Stimulated activated memory B cell treated with anti-CD40 and anti-IgM and Interleukin-4, amounts not matched to agents 10 μg/mL and 1 μg/mL and 100 μg/mL, for 72 hours (primary cell): ENCODE measurements around the gene MBP.

Experiments
- ATAC-seq: fragments of 150-1000 bp; cut with Tn5 transposase; 2 replicates; pipeline ENCODE4 v1.10.0; 2021
- H3K27ac Mint-ChIP-seq: one replicate; pipeline ENCODE4 v1.8.0; 2022; ENCODE audit warnings: mild to moderate bottlenecking, mixed read lengths
- H3K27me3 Mint-ChIP-seq: one replicate; pipeline ENCODE4 v1.8.0; 2022; ENCODE audit warnings: mixed read lengths
- H3K36me3 Mint-ChIP-seq: one replicate; pipeline ENCODE4 v1.8.0; 2022; ENCODE audit warnings: mixed read lengths
- H3K4me1 Mint-ChIP-seq: one replicate; pipeline ENCODE4 v1.8.0; 2022; ENCODE audit warnings: mixed read lengths
- H3K4me3 Mint-ChIP-seq: one replicate; pipeline ENCODE4 v1.8.0; 2022; ENCODE audit warnings: mild to moderate bottlenecking, moderate library complexity, mixed read lengths
- H3K9me3 Mint-ChIP-seq: one replicate; pipeline ENCODE4 v1.8.0; 2022; ENCODE audit warnings: mixed read lengths

Gene MBP

GRCh38 chr18:77143196-77143595 lies 10.6 kb upstream of the MBP start:
- H3K4me3 Mint-ChIP-seq = no peak overlapping the region
- H3K4me1 Mint-ChIP-seq = peaks cover 39% of the 10 kb centered on the region
- no peak for ATAC-seq
- H3K27ac Mint-ChIP-seq = no peak overlapping the region
- peaks cover 22% of the 10 kb centered on the region for H3K36me3 Mint-ChIP-seq
- H3K9me3 Mint-ChIP-seq = peaks cover 13% of the 10 kb centered on the region
- no peaks in the 10 kb centered on the region for H3K27me3 Mint-ChIP-seq

GRCh38 chr18:77141401-77142118 lies 9.0 kb upstream of the MBP start:
- H3K4me1 Mint-ChIP-seq = peaks cover 22% of the 10 kb centered on the region
- no peak overlapping the region for H3K4me3 Mint-ChIP-seq
- no peak for ATAC-seq
- peaks cover 13% of the 10 kb centered on the region for H3K9me3 Mint-ChIP-seq
- H3K27me3 Mint-ChIP-seq = no peaks in the 10 kb centered on the region
- peak overlapping the region; percentile 33 for H3K27ac Mint-ChIP-seq
- H3K36me3 Mint-ChIP-seq = peaks cover 22% of the 10 kb centered on the region

GRCh38 chr18:77140439-77141109 lies 8.0 kb upstream of the MBP start:
- peaks cover 22% of the 10 kb centered on the region for H3K36me3 Mint-ChIP-seq
- H3K4me1 Mint-ChIP-seq = peaks cover 17% of the 10 kb centered on the region
- no peaks in the 10 kb centered on the region for H3K27me3 Mint-ChIP-seq
- no peak overlapping the region for H3K4me3 Mint-ChIP-seq
- ATAC-seq = peak; percentile 55
- H3K27ac Mint-ChIP-seq = peak overlapping the region; percentile 33
- peaks cover 13% of the 10 kb centered on the region for H3K9me3 Mint-ChIP-seq

GRCh38 chr18:77140030-77140429 lies 7.4 kb upstream of the MBP start:
- Mint-ChIP-seq H3K27me3 (no peaks in the 10 kb centered on the region), H3K4me3 (no peak overlapping the region), H3K27ac (peak overlapping the region; percentile 33), H3K4me1 (peaks cover 17% of the 10 kb centered on the region), H3K36me3 (peaks cover 17% of the 10 kb centered on the region), H3K9me3 (peaks cover 13% of the 10 kb centered on the region)
- ATAC-seq = no peak

- Mint-ChIP-seq H3K4me1 (peaks cover 17% of the 10 kb centered on the region), H3K4me3 (no peak overlapping the region), H3K36me3 (peaks cover 14% of the 10 kb centered on the region), H3K27ac (peak overlapping the region; percentile 33), H3K27me3 (no peaks in the 10 kb centered on the region), H3K9me3 (peaks cover 10% of the 10 kb centered on the region)
- ATAC-seq = no peak
These were observed 7.0 kb upstream of the MBP start for GRCh38 chr18:77139619-77140018.

- Mint-ChIP-seq H3K27me3 (no peaks in the 10 kb centered on the region), H3K9me3 (peaks cover 7% of the 10 kb centered on the region), H3K4me1 (peaks cover 29% of the 10 kb centered on the region), H3K36me3 (peaks cover 8% of the 10 kb centered on the region), H3K4me3 (no peak overlapping the region), H3K27ac (no peak overlapping the region)
- no peak for ATAC-seq
These were observed 5.7 kb upstream of the MBP start for GRCh38 chr18:77138270-77138669.

- Mint-ChIP-seq H3K36me3 (peaks cover 8% of the 10 kb centered on the region), H3K4me3 (no peak overlapping the region), H3K4me1 (peaks cover 31% of the 10 kb centered on the region), H3K9me3 (peaks cover 7% of the 10 kb centered on the region), H3K27ac (no peak overlapping the region), H3K27me3 (no peaks in the 10 kb centered on the region)
- ATAC-seq = no peak
These were observed 5.3 kb upstream of the MBP start for GRCh38 chr18:77137851-77138250.

- H3K27me3 Mint-ChIP-seq = no peaks in the 10 kb centered on the region
- H3K4me3 Mint-ChIP-seq = no peak overlapping the region
- H3K27ac Mint-ChIP-seq = peak overlapping the region; percentile 45
These were observed 4.5 kb upstream of the MBP start for GRCh38 chr18:77136871-77137665.

GRCh38 chr18:77136076-77136718 lies 3.6 kb upstream of the MBP start:
- Mint-ChIP-seq H3K27me3 (no peaks in the 10 kb centered on the region), H3K27ac (peak overlapping the region; percentile 45), H3K4me3 (no peak overlapping the region), H3K9me3 (no peaks in the 10 kb centered on the region), H3K4me1 (peaks cover 32% of the 10 kb centered on the region), H3K36me3 (peaks cover under 1% of the 10 kb centered on the region)
- no peak for ATAC-seq

More at GRCh38 chr18:77136871-77137665, 4.5 kb upstream of the MBP start:
- no peaks in the 10 kb centered on the region for H3K9me3 Mint-ChIP-seq
- ATAC-seq = no peak
- no peaks in the 10 kb centered on the region for H3K36me3 Mint-ChIP-seq
- H3K4me1 Mint-ChIP-seq = peaks cover 31% of the 10 kb centered on the region

- H3K27me3 Mint-ChIP-seq = no peaks in the 10 kb centered on the region
- no peak for ATAC-seq
- H3K4me1 Mint-ChIP-seq = peaks cover 32% of the 10 kb centered on the region
- no peak overlapping the region for H3K4me3 Mint-ChIP-seq
- H3K36me3 Mint-ChIP-seq = peaks cover 6% of the 10 kb centered on the region
- no peaks in the 10 kb centered on the region for H3K9me3 Mint-ChIP-seq
- peak overlapping the region; percentile 45 for H3K27ac Mint-ChIP-seq
These were observed 2.9 kb upstream of the MBP start for GRCh38 chr18:77135339-77136075.

GRCh38 chr18:77134611-77135010 lies 2.0 kb upstream of the MBP start:
- Mint-ChIP-seq H3K36me3 (peaks cover 13% of the 10 kb centered on the region), H3K9me3 (no peaks in the 10 kb centered on the region), H3K4me3 (no peak overlapping the region), H3K4me1 (peaks cover 32% of the 10 kb centered on the region), H3K27me3 (no peaks in the 10 kb centered on the region), H3K27ac (peak overlapping the region; percentile 71)
- ATAC-seq = no peak

- H3K4me3 Mint-ChIP-seq = peak overlapping the region; percentile 78
- H3K27ac Mint-ChIP-seq = peak overlapping the region; percentile 71
- peaks cover 36% of the 10 kb centered on the region for H3K4me1 Mint-ChIP-seq
- no peak for ATAC-seq
- no peaks in the 10 kb centered on the region for H3K9me3 Mint-ChIP-seq
- no peaks in the 10 kb centered on the region for H3K27me3 Mint-ChIP-seq
- peaks cover 20% of the 10 kb centered on the region for H3K36me3 Mint-ChIP-seq
These were observed 1.4 kb upstream of the MBP start for GRCh38 chr18:77133835-77134496.

- Mint-ChIP-seq H3K27ac (peak overlapping the region; percentile 71), H3K9me3 (no peaks in the 10 kb centered on the region), H3K27me3 (no peaks in the 10 kb centered on the region), H3K4me1 (peaks cover 43% of the 10 kb centered on the region), H3K4me3 (peak overlapping the region; percentile 78), H3K36me3 (peaks cover 27% of the 10 kb centered on the region)
- no peak for ATAC-seq
These were observed 660 bp upstream of the MBP start for GRCh38 chr18:77133051-77133834.
